LNCAP (cell line): ENCODE data around the gene MACROD2.

Experiments
- CTCF ChIP-seq: fragments of 450-650 bp; IDR thresholded peaks from 2 replicates; pipeline ENCODE4 v1.5.1; 2017; ENCODE audit warnings: mild to moderate bottlenecking

MACROD2 gene

GRCh38 chr20:14148042-14148441 is 152.7 kb downstream of the MACROD2 start:
- TF ChIP-seq CTCF, result no peak

GRCh38 chr20:14155361-14155760 is 160.0 kb downstream of the MACROD2 start:
- TF ChIP-seq CTCF, result no peak

- TF ChIP-seq CTCF, result no peak
These were observed 183.2 kb downstream of the MACROD2 start for GRCh38 chr20:14178528-14178927.

GRCh38 chr20:14178952-14179351 is 183.6 kb downstream of the MACROD2 start:
- no peak for TF ChIP-seq CTCF

- peak; percentile 71 for TF ChIP-seq CTCF
These were observed 194.6 kb downstream of the MACROD2 start for GRCh38 chr20:14189794-14190402.

- no peak for TF ChIP-seq CTCF
These were observed 196.2 kb downstream of the MACROD2 start for GRCh38 chr20:14191559-14191958.

GRCh38 chr20:14193443-14193842 is 198.1 kb downstream of the MACROD2 start:
- TF ChIP-seq CTCF, result no peak

GRCh38 chr20:14193885-14194284 is 198.6 kb downstream of the MACROD2 start:
- TF ChIP-seq CTCF, result peak; percentile 8; the same call in 1 of the 2 replicates
